HG03342 (cell line): Measurements from ENCODE around the gene ARHGAP32.
"Not testable (repeated sequence)": the region's sequence is repeated elsewhere in the genome, so short reads cannot be mapped to it uniquely, and the experiment has no call there.

ENCODE experiments used
- ATAC-seq: cut with Tn5 transposase; IDR thresholded peaks from one replicate; pipeline ENCODE4 v1.9.1; 2021; ENCODE audit warnings: mild to moderate bottlenecking, moderate library complexity; ENCODE audit not compliant: unreplicated experiment

The ARHGAP32 gene

DNA sequence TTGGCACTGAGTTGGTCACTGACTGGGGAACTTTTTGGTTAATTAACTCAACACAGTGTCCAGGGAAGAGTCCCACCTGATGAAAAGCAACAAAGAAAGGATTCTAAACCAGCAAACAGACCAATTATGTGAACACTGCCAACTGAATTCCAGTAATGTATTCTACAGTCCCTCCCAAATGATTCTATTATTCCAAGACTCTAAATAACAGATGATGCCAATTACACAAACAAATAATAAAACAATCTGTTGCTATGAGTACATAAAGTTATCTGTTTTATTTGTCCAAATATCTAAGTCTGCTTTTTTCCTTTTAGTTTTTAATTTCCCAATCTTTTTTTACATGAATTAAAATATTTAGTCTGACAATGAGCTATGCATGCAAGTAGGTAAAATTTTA lies 151.2 kb downstream of the ARHGAP32 start:
- ATAC-seq: no peak

GRCh38 chr11:129035244-129035643 lies 156.9 kb downstream of the ARHGAP32 start:
- ATAC-seq: no peak

GRCh38 chr11:129034001-129034400 lies 158.1 kb downstream of the ARHGAP32 start:
- no peak for ATAC-seq

- ATAC-seq: no peak
Measured at GRCh38 chr11:129023968-129024676, 168.0 kb downstream of the ARHGAP32 start.

- no peak for ATAC-seq
Measured at GRCh38 chr11:129021295-129021694, 170.8 kb downstream of the ARHGAP32 start.

GRCh38 chr11:129018991-129019390 lies 173.1 kb downstream of the ARHGAP32 start:
- no peak for ATAC-seq

- ATAC-seq: no peak
Measured at GRCh38 chr11:129018126-129018525, 174.0 kb downstream of the ARHGAP32 start.

DNA sequence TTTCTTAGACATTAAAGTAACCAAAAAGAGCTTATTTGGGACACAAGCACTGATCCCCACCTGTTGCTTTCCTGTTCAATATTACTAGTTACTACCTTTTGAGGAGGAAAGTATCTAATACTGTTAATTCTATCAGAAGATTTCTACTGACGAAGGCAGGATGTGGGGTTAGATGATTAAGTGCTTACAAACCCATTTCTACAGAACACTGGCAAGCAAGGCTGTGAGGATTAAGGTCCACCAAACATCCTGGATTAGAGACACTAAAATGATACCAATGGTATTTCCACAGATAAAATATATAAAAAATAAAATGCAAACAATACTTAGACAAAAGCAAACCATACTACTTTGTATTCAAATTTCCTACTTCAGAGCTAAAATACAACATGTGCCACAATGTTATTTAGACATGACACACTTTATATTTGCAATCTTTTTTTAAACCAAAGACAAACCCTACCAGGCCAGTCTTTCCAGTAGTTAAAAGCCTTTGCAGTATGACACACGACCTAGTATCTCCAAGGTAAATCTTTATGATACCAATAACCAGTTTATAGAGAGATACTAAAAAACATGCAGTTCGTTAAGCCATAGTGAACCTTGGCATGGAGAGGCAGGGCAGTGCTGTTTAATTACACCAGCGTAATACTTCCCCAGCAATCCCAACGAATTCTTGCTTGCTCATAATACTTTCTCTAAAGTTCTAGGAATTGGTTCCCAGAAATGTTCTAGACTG lies 178.2 kb downstream of the ARHGAP32 start:
- no peak for ATAC-seq

GRCh38 chr11:129012880-129013279 lies 179.2 kb downstream of the ARHGAP32 start:
- ATAC-seq: no peak

- ATAC-seq: no peak
Measured at GRCh38 chr11:129006161-129006560, 186.0 kb downstream of the ARHGAP32 start.

DNA sequence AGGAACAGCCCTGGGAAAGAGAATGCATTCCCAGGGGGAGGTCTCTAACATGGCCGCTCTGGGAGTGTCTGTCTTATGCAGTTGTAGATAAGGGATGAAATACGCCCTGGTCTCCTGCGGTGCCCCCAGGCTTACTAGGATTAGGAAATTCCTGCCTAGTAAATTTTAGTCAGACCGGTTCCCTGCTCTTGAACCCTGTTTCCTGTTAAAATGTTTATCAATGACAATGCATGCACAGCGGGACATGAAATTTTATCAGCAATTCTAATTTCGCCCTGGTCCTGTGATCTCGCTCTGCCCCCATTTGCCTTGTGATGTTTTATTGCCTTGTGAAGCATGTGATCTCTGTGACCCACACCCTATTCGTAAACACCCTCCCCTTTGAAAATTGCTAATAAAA lies 193.0 kb downstream of the ARHGAP32 start:
- not testable (repeated sequence) for ATAC-seq

DNA sequence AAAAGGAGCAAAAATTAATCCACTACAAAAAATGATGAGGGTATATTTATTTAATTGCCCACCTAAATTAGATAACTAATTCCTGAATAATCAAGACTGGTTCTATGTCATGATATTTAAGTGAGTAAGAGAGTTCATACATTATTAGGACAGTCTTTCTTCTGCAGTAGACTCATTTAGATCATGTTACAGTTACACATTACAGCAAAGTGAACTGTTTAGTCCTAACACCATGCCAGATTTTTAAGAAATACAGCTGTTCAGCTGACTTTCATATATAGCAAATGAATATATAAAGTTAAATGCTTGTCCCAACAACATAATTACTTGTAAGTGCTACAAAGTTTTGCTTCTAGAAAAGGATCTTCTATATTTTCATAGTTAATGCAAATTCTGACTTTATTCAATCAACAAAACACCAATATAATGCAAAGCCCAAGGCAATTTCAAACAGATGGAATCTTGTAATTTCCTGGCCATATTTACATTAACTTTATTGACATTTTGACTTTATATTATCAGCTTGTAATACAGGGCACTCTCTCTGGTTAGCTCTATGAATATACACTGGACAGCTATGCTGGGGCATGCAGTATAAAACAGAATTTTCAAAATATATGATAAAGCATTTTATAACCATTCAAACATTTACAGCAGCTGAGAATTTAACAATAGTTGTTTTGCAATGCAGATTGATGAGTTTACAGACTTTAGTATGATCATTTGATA lies 203.7 kb downstream of the ARHGAP32 start:
- ATAC-seq: no peak

GRCh38 chr11:128985880-128986279 lies 206.2 kb downstream of the ARHGAP32 start:
- ATAC-seq: no peak

GRCh38 chr11:128983023-128983422 lies 209.1 kb downstream of the ARHGAP32 start:
- no peak for ATAC-seq

DNA sequence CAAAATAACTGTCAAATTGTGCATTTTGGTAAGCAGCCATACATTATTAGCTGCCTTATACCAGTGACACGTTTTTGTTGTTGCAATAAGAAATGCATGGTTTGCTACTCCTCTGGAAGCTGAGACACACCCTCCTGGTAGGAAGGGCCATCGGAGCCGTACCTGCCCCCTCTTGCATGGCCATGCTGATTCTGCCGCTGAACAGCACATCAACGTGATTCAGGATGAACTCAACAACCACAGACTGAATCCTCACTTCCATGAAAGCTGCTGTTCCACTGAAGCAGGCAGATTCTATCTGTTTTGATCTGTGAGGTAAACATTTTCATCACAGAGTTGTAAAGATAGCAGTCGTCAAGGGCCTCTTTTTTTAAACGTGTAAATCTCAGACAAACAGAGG lies 210.9 kb downstream of the ARHGAP32 start:
- no peak for ATAC-seq

DNA sequence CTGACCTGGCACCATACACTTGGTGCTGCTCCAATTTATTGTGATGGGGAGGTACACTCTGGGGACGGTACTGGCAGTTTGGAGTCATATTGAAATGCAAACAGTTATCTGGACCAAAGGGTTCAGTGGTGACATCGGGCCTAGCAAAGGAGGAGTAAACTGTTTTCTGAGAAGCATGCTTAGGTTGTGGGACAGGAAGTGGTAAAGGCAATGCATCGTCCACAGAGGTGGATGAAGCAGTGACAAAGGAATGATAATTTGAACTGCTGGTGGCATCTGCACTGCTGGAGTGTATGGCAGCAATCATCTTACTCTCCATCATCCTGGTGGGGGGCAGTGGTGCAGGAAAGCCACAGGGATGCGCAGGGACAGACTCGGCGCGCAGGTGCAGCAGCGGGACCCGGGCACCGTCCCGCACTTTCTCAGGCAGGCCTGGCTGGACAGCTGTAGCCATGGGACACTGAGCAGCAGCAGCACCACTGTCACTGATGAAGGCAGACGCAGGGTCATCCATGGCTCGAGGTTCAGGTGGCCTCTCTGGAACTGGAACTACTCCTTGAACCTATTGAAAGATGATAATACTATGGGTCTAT lies 221.4 kb downstream of the ARHGAP32 start:
- no peak for ATAC-seq

- ATAC-seq: no peak
Measured at GRCh38 chr11:128968916-128969315, 223.2 kb downstream of the ARHGAP32 start.

DNA sequence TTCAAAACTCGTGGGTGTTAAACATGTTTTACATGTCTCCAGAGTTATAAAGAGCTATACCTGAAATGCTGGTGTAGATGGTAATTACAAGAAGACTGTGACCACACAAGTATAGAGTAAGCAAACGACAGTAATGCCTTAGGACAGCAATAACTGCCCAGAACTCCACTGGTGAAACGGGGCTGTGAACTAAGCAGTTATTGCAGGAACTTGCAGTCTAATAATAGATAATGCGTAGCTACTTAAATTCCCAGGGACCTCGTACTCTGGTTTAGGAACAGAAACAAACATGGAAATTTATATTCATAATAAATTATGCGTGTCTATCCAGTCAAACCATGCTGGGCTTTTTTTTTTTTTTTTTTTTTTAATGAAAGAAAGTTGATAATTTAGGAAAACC lies 224.5 kb downstream of the ARHGAP32 start:
- ATAC-seq: no peak

DNA sequence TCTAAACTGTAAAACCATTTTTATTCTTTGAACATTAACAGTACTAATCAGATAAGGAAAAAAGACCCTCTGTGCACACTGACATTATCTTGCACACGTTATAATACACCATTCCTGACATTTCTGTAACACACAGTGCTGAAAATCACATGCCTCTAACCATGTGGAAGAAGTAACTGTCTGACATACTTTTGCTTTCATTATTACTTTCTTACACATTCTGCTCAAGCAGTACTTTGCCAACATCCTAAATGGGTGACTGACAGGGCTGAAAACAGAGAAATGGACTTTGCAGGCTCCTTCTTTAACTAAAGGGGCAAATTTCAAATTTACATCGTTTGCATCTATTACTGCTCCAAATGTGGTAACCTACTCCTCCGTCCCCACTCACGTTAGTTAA lies 226.6 kb downstream of the ARHGAP32 start:
- ATAC-seq: peak; percentile 96

GRCh38 chr11:128964463-128964930 lies 227.6 kb downstream of the ARHGAP32 start:
- no peak for ATAC-seq

DNA sequence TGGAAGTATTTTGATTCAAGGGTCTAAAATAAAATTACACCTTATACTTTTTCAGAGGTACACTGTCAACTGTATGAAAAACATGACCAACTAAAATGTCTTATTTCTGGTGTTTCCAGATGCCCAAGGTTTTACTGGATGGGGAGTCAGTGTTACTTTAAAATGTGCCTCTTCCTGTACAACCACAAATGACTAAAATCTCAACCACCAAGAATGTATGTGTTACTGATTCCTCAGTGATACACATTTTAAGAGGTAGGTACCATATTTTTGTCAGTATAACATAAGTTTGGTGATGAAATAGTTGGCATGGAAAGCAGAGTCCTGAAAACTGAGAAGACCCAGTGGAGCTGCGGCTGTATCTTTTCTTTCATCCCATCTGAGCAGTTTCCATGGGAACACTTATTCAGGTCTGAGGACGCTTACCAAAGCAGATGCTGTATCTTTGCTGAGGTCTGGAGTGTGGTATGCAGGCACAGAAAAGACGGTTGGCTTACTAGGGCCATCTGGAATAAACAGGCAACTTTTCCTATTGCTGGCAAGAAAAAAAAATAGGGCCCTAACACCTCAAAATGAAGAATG lies 228.3 kb downstream of the ARHGAP32 start:
- no peak for ATAC-seq
